ENCODE results near the gene OR2J3. TPM values are rescaled to one million over a fixed set of nuclear protein-coding genes. Genes with fewer than 3 reads are reported as not detected.

The OR2J3 gene
- total RNA-seq, 1 experiment from 2014 or later: not detected

GRCh38 chr6:29079203-29079602 lies 28.7 kb upstream of the OR2J3 start:
- no peak overlapping the region for H3K56ac ChIP-seq (ENCODE audit: insufficient read length, low read depth, low read length)
- H4K91ac ChIP-seq (ENCODE audit: insufficient read length, low read depth, low read length): no peak overlapping the region
- no peak overlapping the region for H4K8ac ChIP-seq (replicated peaks; ENCODE audit: insufficient read length, low read depth, low read length)
- Mint-ChIP-seq H3K9me3 (no peaks in the 10 kb centered on the region), H3K27ac (no peak overlapping the region), H3K4me3 (no peak overlapping the region), H3K36me3 (ENCODE audit: insufficient read depth in 1 of 3, low read depth in 3 of 3) (no peaks in the 10 kb centered on the region), H3K4me1 (no peaks in the 10 kb centered on the region), H3K27me3 (ENCODE audit: low read depth) (no peaks in the 10 kb centered on the region; the same call in 1 of the 2 replicates)
- no peak overlapping the region for H4K5ac ChIP-seq (ENCODE audit: insufficient read length, low read depth, low read length)
- no CpG with 5 or more reads among the region's 1 CpG for WGBS (ENCODE audit: extremely low coverage, insufficient read length, low lambda C conversion rate)
- no peaks in the 10 kb centered on the region for H3K9me3 ChIP-seq (ENCODE audit: control insufficient read depth, low read depth, low read length)
- H2BK120ac ChIP-seq (ENCODE audit: low read depth, low read length, poor library complexity, severe bottlenecking): no peak overlapping the region
- no peaks in the 10 kb centered on the region for H3K79me1 ChIP-seq (ENCODE audit: insufficient read depth, low read depth, low read length, poor library complexity, severe bottlenecking)
- H3K27me3 ChIP-seq (ENCODE audit: insufficient read depth, low read length): no peaks in the 10 kb centered on the region
- H3K4me1 ChIP-seq (ENCODE audit: insufficient read depth, low read length): no peaks in the 10 kb centered on the region
- H3K4ac ChIP-seq (ENCODE audit: low read depth, low read length): no peak overlapping the region
- H2BK20ac ChIP-seq (ENCODE audit: low read depth, low read length, poor library complexity, severe bottlenecking): no peak overlapping the region
- no peak overlapping the region for H2BK5ac ChIP-seq (ENCODE audit: insufficient read length, low read length)
- no peak overlapping the region for H2AFZ ChIP-seq (ENCODE audit: low read length)
- no peak overlapping the region for H3T11ph ChIP-seq (ENCODE audit: low read length)
- no peak for TF ChIP-seq CTCF (conservative IDR thresholded peaks at IDR 0.05)
- no peak overlapping the region for H2BK15ac ChIP-seq (ENCODE audit: low read depth, low read length)
- H2AK5ac ChIP-seq (ENCODE audit: insufficient read length, low read length): no peak overlapping the region
- H3K23me2 ChIP-seq (ENCODE audit: insufficient read length, low read depth, low read length, poor library complexity, severe bottlenecking): no peaks in the 10 kb centered on the region
- H3K4me2 ChIP-seq (ENCODE audit: insufficient read depth, insufficient read length, low read length): no peak overlapping the region
- H3K27ac ChIP-seq (ENCODE audit: insufficient read length, low read depth, low read length): no peak overlapping the region
- no peak overlapping the region for H3K9ac ChIP-seq (ENCODE audit: extremely low read depth, insufficient read length, low read length)
- H3K18ac ChIP-seq (ENCODE audit: insufficient read length, low read depth, low read length): no peak overlapping the region
- H2BK12ac ChIP-seq (ENCODE audit: insufficient read length, low read depth, low read length): no peak overlapping the region
- no peak for DNase-seq
- H3K14ac ChIP-seq (ENCODE audit: insufficient read depth, low read length): no peak overlapping the region
- H3K23ac ChIP-seq (ENCODE audit: insufficient read length, low read depth, low read length): no peak overlapping the region
- no peaks in the 10 kb centered on the region for H3K79me2 ChIP-seq (ENCODE audit: insufficient read depth, low read length)
- no peaks in the 10 kb centered on the region for H4K20me1 ChIP-seq (ENCODE audit: control insufficient read depth, insufficient read depth, insufficient read length)

Data from H9 (cell line).